ENCODE results near the gene NELL2. TPM values are rescaled to one million over a fixed set of nuclear protein-coding genes. Genes with fewer than 3 reads are reported as not detected.

The NELL2 gene
- total RNA-seq, 1 experiment from 2014 or later: 596 TPM

- no peak for TF ChIP-seq EZH2 (IDR thresholded peaks at IDR 0.05; ENCODE audit: borderline replicate concordance, low read depth, low read length, poor library complexity, severe bottlenecking)
- TF ChIP-seq CTCF (conservative IDR thresholded peaks at IDR 0.05; ENCODE audit: low read depth, low read length): no peak
- Histone ChIP-seq H3K27ac (ENCODE audit: low read depth, low read length, poor library complexity, severe bottlenecking) (no peak overlapping the region), H3K36me3 (ENCODE audit: insufficient read depth, low read length, poor library complexity, severe bottlenecking) (no peaks in the 10 kb centered on the region), H3K27me3 (replicated peaks; ENCODE audit: insufficient read depth, low read depth, low read length, poor library complexity) (no peaks in the 10 kb centered on the region), H3K4me3 (ENCODE audit: low read depth, low read length, poor library complexity, severe bottlenecking) (no peak overlapping the region), H3K4me1 (ENCODE audit: insufficient read depth, low read length, poor library complexity, severe bottlenecking) (no peaks in the 10 kb centered on the region), H3K9me3 (ENCODE audit: low read depth, low read length, poor library complexity, severe bottlenecking) (peaks cover 6% of the 10 kb centered on the region)
- BruUV-seq (replicated peaks): no TSS peak
- intact Hi-C loops (cut with micrococcal nuclease; ENCODE audit: unreplicated experiment): no loop called here
- DNase-seq (ENCODE audit: low spot score): peak; percentile 28
- ChIA-PET POLR2A (ENCODE audit: low non-redundant PET) (no interaction called here), CTCF (no interaction called here)
Measured at GRCh38 chr12:44488180-44488579, 387.9 kb downstream of the NELL2 start.

- Histone ChIP-seq H3K4me3 (ENCODE audit: low read depth, low read length, poor library complexity, severe bottlenecking) (no peak overlapping the region), H3K9me3 (ENCODE audit: low read depth, low read length, poor library complexity, severe bottlenecking) (peaks cover 11% of the 10 kb centered on the region), H3K36me3 (ENCODE audit: insufficient read depth, low read length, poor library complexity, severe bottlenecking) (no peaks in the 10 kb centered on the region), H3K4me1 (ENCODE audit: insufficient read depth, low read length, poor library complexity, severe bottlenecking) (no peaks in the 10 kb centered on the region), H3K27me3 (replicated peaks; ENCODE audit: insufficient read depth, low read depth, low read length, poor library complexity) (no peaks in the 10 kb centered on the region), H3K27ac (ENCODE audit: low read depth, low read length, poor library complexity, severe bottlenecking) (no peak overlapping the region)
- ChIA-PET POLR2A (ENCODE audit: low non-redundant PET) (no interaction called here), CTCF (no interaction called here)
- TF ChIP-seq CTCF (conservative IDR thresholded peaks at IDR 0.05; ENCODE audit: low read depth, low read length) (no peak), EZH2 (IDR thresholded peaks at IDR 0.05; ENCODE audit: borderline replicate concordance, low read depth, low read length, poor library complexity, severe bottlenecking) (no peak)
- intact Hi-C loops (cut with micrococcal nuclease; ENCODE audit: unreplicated experiment): no loop called here
- BruUV-seq (replicated peaks): no TSS peak
- DNase-seq (ENCODE audit: low spot score): no peak
Measured at GRCh38 chr12:44484862-44485261, 391.3 kb downstream of the NELL2 start.

- no peak overlapping the region for H3K27ac ChIP-seq (ENCODE audit: low read depth, low read length, poor library complexity, severe bottlenecking)
- CTCF ChIA-PET: interaction anchor here (0.5 kb wide), 1 partner anchor 398 kb away, joined by 6 read pairs; no protein-coding TSS in a partner anchor
- DNase-seq (ENCODE audit: low spot score): no peak
- TF ChIP-seq CTCF (conservative IDR thresholded peaks at IDR 0.05; ENCODE audit: low read depth, low read length) (no peak), EZH2 (IDR thresholded peaks at IDR 0.05; ENCODE audit: borderline replicate concordance, low read depth, low read length, poor library complexity, severe bottlenecking) (no peak)
- POLR2A ChIA-PET (ENCODE audit: low non-redundant PET): no interaction called here
- no peaks in the 10 kb centered on the region for H3K36me3 ChIP-seq (ENCODE audit: insufficient read depth, low read length, poor library complexity, severe bottlenecking)
- BruUV-seq (replicated peaks): no TSS peak
- no peaks in the 10 kb centered on the region for H3K27me3 ChIP-seq (replicated peaks; ENCODE audit: insufficient read depth, low read depth, low read length, poor library complexity)
- H3K4me3 ChIP-seq (ENCODE audit: low read depth, low read length, poor library complexity, severe bottlenecking): no peak overlapping the region
- H3K9me3 ChIP-seq (ENCODE audit: low read depth, low read length, poor library complexity, severe bottlenecking): peaks cover 49% of the 10 kb centered on the region
- H3K4me1 ChIP-seq (ENCODE audit: insufficient read depth, low read length, poor library complexity, severe bottlenecking): no peaks in the 10 kb centered on the region
- intact Hi-C loops (cut with micrococcal nuclease; ENCODE audit: unreplicated experiment): no loop called here
Measured at GRCh38 chr12:44477331-44477980, 398.7 kb downstream of the NELL2 start.

Data from A673 (cell line).